NCI-H748 (cell line): ENCODE data around the gene CYP17A1.
"Not testable (repeated sequence)": the region's sequence is repeated elsewhere in the genome, so short reads cannot be mapped to it uniquely, and the experiment has no call there.

ENCODE experiments used
- DNase-seq: peaks from one replicate; lab custom pipeline; 2025; ENCODE audit not compliant: unreplicated experiment; lab: John Stamatoyannopoulos, UW

Gene CYP17A1, protein sequence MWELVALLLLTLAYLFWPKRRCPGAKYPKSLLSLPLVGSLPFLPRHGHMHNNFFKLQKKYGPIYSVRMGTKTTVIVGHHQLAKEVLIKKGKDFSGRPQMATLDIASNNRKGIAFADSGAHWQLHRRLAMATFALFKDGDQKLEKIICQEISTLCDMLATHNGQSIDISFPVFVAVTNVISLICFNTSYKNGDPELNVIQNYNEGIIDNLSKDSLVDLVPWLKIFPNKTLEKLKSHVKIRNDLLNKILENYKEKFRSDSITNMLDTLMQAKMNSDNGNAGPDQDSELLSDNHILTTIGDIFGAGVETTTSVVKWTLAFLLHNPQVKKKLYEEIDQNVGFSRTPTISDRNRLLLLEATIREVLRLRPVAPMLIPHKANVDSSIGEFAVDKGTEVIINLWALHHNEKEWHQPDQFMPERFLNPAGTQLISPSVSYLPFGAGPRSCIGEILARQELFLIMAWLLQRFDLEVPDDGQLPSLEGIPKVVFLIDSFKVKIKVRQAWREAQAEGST

DNA sequence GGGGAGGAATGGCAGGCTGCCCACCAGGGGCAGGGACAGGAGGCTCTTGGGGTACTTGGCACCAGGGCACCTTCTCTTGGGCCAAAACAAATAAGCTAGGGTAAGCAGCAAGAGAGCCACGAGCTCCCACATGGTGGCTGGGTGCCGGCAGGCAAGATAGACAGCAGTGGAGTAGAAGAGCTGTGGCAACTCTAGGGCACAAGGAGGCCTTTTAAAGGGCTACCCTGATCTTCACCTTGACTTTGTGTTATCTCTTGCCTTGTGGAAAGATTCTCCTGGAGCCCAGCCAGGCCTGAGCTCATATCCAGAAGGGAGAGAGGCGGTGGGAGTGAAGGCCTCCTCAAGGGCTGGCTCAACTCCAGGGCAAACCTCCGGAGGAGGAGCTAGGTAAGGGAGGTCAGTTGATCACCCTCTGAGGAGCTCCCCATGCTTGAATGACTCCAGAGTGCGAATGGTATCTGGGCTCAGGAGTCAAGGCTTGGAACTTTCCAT is at the start of gene CYP17A1:
CYP17A1 (minus strand) TSS at position 184 of the 492 bp plus-strand sequence; CDS start at position 132, 52 bp downstream.
- DNase-seq = no peak

DNA sequence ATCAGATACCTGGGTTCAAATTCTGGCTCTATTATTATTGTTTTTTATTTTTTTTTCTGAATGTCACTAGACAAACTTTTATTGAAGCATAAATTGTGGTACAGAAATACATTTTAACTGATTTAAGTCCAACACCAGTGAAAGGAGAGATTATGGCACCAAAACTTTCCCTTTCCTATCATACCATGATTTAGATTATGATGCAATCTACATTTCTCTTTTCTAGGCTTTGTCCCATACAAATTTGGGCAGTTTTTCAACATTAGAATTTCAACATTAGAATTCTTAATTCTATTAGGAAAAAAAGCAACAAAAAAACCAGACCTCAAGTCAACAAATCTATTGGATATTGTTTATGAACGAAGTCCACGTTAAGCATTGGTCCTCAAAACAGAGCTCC is 43.0 kb upstream of the CYP17A1 start:
- DNase-seq = no peak

DNA sequence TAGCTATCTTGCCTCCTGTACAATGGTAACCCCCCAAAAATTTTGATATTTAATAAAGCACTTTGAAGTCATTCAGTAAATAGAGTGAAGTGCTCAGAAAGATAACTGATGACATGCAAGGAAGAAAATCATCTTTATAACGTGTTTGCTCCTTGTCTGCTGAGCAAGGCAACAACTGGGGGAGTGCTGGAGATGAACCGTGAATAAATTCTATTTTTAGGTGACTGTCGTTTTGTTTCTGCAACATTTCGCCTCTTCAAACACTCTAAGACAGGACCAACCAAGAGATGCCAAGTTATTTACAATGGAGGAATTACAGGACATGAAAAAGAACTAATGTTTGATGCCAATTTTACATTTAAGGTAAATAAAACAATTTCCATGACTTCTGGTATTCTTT is 41.4 kb upstream of the CYP17A1 start:
- no peak for DNase-seq

DNA sequence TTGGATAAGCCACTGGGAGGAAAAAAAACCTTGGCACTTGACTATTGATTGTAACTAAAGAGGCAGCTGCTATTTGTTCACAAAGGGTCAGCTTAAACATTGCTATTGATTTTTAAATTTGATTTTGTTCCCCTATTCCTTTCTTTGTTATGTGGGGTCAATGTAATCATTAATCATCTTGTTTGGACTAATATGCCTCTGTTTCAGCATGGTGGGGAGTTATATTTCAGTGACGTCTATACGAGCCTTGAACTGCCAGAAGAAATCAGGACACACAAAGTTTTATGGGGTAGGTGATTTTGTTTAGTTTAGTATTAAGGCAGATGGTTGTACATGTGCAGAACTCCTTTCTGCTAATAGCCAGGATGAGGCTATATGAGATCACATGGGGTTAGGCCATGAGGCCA is 39.5 kb upstream of the CYP17A1 start:
- no peak for DNase-seq

DNA sequence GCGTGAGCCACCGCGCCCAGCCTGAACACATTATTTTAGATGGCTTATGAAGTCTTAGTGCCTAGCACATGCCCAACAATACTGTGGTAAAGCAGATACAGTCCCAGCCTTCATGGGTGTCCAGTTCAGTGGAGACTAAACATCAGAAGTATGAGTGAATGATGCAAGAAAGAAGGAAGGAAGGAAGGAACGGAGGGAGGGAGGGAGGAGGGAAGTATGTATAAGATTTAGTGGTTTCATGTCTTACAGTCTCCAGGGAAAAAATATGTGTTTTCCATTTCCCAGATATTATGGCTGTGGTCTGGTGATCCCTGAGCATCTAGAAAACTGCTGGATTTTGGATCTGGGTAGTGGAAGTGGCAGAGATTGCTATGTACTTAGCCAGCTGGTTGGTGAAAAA is 35.0 kb upstream of the CYP17A1 start:
- DNase-seq = no peak

DNA sequence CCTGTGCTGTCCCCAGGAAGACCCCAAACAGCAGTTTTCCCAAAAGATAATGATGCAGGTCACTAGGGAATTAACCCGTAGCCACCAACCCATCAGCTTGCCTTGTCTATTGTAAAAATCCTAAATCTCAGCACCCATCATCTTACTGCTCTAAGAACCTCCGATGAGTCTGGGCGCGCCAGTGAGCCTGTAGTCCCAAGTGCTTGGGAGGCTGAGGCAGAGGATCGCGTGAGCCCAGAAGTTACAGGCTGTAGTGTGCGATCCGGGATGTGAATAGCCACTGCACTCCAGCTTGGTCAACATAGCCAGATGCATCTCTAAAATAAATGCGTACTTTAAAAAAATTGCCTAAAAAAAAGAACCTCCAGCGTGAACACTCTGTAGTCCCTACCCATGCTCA is 33.0 kb upstream of the CYP17A1 start:
- no peak for DNase-seq

DNA sequence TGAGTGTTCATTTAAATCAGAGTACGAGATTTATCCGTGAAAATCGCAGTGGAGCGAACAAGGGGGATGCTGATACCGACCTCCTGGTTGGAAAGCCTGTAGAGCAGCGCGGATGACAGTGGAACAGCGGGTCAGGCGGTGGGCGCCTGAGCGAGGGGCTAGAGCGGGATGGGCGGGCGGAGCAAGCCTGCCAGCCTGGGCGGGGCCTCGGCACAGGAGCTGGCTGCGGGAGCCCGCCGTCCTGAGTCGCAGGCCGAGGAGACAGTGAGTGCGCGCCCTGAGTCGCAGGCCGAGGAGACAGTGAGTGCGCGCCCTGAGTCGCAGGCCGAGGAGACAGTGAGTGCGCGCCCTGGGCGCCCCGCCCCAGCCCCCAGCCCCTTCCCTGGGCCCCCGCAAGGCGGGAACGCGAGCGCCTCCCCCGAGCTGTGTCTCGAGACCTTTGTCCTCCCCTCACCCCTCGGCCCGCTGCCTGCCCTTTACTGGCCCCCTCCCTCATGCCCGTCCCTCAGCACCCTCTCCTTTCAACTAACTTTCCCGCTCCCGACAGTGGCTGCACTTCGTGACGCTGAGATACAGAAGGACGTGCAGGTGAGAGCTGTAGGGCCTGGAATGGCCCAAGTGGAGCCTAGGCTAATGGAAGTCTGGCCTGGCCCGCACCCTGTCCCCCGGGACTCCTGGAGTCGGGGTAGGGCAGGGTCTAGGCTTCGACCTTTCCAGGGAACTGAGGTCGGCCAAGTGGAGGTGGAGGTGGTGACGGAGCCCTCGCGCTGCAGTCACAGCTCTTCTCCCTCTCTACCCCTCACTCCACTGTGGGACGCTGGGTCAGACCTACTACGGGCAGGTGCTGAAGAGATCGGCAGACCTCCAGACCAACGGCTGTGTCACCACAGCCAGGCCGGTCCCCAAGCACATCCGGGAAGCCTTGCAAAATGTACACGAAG is 32.3 kb upstream of the CYP17A1 start, which contains the start of gene AS3MT:
AS3MT (plus strand) TSS at position 213 of the 941 bp plus-strand sequence; CDS start at position 336, 123 bp downstream.
- DNase-seq = peak; percentile 74

DNA sequence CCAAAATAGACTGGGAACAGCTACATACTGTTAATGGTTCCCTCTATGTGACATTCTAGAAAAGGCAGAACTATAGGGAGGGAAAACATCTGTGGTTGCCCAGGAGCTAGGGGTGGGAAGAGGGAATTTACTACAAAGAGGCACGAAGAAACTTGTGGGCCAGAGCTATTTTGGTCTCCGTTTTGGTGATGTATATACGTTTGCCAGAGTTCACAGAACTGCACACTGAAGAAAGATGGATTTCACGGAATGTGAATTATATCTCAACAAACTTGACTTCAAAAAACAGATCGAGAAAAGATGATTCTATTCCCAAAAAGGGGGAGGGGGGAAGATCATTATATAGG is 31.7 kb upstream of the CYP17A1 start:
- DNase-seq = peak; percentile 4

DNA sequence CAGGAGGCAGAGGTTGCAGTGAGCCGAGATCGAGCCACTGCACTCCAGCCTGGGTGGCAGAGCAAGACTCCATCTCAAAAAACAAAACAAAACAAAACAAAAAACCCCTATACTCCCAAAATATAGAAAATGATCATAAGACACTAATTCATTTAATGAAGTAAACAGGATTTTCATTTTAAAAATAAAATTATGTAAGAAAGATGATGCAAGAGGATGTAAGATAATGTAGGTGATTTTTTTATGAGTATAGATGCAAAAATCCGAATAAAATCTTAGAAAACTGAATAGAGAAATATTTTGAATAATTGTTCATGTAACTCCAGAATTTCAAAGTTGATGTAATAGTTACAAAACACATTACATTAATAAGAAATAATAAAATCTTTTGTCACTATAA is 28.4 kb upstream of the CYP17A1 start:
- DNase-seq = no peak

DNA sequence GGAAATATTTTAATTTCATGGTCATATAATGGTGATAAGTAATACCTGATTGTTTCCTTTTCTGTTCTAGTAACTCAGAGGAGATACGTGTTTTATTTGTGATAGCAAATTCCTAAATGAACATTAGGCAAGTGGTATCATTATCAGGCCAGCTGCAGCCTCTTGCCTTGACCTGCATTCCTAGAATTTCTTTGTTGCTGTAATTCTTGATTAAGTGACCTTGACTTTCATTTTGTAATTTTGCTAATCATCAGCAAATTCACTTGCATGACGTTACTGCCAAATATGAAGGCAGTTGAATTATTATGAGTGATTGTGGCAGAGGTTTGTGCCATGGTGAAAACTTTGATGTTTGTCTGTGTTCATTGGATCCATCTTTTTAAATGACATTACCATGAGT is 26.4 kb upstream of the CYP17A1 start:
- no peak for DNase-seq

DNA sequence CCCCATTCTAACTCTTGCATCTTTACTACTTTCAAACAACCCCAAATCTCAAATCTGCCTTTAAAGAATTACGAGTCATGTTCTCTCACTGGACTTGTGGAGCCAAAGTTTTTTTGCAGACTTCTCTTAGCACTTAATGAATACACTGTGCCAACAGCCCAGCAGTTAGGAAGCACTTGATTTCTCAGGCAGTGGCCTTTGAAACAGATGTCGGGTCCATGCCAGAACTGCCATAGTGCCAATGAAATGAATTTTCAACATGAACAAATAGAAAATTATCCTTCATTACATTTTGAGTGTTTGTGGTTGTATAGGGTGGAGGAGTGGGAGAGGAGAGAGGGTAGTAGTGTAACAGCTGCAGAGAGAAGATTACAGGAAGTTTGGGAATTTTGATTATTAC is 22.7 kb upstream of the CYP17A1 start:
- no peak for DNase-seq

DNA sequence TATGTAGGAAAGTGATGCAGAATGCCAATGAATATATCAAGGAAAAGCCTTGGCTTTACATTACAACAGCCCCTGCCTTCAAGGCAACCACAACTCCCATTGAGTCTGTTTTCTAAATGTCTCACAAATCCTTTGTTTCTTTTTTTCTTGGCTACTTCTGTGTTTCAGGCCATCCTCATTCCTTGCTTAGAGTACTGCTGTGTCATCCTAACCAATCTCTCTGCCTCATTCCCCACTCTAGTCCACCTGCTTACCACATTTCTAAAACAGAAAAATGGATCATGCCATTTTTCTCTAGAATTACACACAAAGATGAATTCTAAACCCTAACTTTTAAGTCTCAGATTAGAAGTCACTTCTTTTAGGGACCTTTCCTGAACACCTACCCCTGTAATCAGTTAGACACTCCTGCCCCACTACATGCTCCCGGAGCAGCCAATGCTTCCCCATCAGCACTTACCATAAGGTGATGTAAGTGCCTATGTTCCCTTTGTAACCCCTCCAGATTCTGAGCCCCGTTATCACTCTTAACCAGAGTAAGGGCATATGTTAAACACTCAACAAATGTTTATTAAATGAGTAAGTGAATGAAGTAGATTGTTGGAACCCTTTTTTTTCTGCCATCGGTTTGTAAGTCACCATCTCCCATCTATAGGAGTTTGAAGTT is 19.7 kb upstream of the CYP17A1 start:
- DNase-seq = no peak

DNA sequence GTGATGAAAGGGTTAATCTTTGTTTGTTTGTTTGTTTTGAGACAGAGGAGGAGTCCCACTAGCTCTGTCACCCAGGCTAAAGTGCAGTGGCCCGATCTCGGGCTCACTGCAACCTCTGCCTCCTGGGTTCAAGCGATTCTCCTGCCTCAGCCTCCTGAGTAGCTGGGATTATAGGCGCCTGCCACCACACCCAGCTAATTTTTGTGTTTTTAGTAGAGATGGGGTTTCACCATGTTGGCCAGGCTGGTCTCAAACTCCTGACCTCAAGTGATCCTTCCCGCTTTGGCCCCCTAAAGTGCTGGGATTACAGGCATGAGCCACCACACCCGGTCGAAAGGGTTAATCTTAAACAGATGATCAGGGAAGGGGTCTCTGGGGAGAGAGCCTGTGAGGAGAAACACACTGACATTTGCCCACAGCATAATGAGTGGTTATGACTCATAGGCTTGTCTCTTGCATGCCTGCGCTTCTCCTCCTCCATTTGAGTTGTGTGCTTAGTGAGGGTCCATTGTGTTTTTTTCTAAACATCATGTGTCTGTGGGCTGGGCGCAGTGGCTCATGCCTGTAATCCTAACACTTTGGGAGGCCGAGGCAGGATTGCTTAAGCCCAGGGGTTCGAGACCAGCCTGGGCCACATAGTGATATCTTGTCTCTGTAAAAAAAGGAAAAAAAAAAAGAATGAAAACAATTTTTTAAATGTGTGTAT is 18.7 kb upstream of the CYP17A1 start:
- DNase-seq = not testable (repeated sequence)

DNA sequence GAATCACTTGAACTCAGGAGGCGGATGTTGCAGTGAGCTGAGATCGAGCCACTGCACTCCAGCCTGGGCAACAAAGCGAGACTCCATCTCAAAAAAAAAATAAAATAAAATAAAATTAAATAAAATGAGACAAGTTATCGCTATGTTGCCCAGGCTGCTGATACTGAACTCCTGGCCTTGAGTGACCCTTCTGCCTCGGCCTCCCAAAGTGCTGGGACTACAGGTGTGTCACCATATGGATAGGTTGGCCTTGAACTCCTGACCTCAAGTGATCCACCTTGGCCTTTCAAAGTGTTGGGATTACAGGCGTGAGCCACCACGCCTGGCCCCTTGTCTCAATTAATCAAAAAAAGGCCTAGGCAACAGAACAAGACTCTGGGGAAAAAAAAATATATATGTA is 16.0 kb upstream of the CYP17A1 start:
- DNase-seq = not testable (repeated sequence)

DNA sequence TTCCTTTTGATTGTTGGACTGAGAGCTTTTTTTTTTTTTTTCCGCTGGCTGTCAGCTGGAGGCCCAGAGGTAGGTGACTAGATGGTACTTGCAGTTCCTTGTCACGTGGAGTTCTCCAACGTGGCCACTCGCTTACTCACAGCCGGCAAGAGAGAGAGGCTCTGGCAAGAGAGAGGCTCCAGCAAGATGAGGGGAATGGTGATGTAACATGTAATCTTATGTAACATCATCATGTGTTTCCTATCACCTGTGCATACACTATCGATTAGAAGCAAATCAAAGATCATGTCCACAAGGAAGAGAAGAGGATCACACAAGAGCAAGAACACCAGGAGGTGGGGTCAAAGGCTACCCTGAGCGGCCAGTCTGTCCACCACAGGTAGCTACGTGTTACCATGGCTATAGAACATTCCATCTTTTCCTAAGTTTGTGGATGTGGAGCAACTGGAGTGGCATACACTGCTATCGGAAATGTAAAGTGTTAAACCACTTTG is 12.9 kb upstream of the CYP17A1 start:
- DNase-seq = no peak

DNA sequence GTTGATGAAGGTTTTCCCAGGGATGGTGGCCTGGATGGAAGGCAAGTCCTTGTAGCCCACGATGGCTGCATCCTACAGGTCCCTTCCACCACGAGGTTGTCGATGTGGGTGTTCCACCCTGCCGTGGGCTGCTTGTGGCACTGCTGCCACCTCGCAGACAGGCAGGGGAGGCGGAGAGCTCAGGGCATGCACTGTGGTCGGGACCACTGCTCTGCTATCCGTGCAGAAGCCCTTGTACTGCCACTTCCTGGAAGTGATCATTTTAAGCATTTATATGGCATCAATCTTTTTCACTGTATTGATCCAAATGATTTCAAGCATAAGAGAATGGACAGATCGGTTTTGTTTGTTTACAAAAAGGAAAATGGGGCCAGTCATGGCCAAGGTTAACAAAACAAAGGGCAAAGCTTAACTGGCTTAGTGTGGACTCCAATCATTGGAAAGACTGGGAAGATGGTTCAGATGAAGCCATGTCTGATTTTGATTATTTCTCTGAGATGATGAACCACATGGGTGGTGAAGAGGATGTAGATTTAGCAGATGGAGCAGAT is 8.2 kb upstream of the CYP17A1 start:
- DNase-seq = no peak

DNA sequence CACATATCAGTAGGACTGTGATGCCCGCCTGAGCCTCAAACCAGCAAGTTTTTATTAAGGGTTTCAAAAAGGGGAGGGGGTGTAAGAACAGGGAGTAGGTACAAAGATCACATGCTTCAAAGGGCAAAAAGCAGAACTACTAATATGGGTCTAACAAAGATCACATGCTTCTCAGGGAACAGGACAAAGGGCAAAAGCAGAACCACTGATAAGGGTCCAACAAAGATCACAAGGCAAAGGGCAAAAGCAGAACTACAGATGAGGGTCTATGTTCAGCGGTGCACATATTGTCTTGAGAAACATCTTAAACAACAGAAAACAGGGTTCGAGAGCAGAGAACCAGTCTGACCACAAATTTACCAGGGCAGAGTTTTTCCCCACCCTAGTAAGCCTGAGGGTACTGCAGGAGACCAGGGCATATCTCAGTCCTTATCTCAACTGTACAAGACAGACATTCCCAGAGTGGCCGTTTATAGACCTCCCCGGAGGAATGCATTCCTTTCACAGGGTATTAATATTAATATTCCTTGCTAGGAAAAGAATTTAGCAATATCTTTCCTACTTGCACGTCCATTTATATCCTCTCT is 7.1 kb upstream of the CYP17A1 start:
- DNase-seq = not testable (repeated sequence)

DNA sequence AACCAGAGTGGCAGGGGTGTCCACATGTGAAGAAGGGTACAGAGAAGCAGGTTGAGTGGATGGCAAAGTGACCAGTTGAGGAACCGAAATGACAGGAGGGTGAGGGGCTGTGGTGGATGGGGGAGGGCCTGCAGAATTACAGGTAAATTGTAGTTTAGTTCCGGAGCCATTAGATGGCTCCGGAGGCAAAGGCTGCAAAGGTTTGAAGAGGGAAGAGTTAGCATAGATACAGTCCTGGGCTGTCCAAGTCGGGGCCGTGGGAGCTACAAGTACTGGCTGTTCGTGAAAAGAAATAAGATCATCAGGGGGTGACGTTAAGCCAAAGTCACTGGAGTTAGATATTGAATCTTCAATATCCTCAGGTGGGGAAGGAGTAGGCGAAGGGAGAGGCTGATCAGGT is 5.9 kb upstream of the CYP17A1 start:
- DNase-seq = not testable (repeated sequence)

DNA sequence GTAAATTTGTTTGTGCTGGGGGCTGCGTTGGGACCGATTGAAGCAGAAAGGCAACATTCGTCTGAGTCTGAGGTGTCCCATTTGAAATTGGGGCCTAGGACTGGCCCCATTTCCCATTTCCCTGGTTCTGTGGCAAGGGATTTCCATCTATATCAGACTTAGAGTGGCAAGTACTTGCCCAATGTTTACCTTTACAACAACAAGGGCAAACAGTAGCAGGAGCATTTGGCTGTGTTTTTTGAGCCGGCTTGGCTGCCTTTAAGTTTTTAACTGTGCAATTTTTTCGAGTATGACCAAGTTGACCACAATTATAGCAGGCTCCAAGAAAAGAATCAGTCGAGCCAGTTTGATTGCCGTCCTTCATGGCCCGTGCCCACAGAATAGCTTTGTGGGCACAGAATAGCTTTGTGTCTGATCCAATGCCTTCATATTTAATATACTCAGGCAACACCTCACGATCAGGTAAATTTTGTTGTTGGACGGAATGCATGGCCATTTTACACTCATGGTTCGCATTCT is 4.7 kb upstream of the CYP17A1 start:
- DNase-seq = no peak
